AG09309 (cell line): ENCODE measurements around the gene APEX1.

Experiments
- DNase-seq: peaks from one replicate; pipeline ENCODE4 v3.0.0-alpha.2; 2010; ENCODE audit warnings: low read depth
- H3K4me3 ChIP-seq: 2 replicates; pipeline ENCODE4 v1.5.1; 2011; ENCODE audit warnings: mild to moderate bottlenecking, low read depth, low read length, moderate library complexity; ENCODE audit not compliant: control insufficient read depth
- CTCF ChIP-seq: IDR thresholded peaks from 2 replicates; pipeline ENCODE4 v1.5.1; 2011; ENCODE audit warnings: mild to moderate bottlenecking, low read depth, low read length, inconsistent platforms; ENCODE audit not compliant: insufficient read depth, control insufficient read depth; ENCODE audit errors: missing control alignments

APEX1 gene

GRCh38 chr14:20461225-20462141 is 6.5 kb downstream of the APEX1 start, which contains the start of gene PIP4P1:
TSS of gene PIP4P1 (minus strand) at chr14:20461434. CDS start at chr14:20461325, 109 bp downstream.
- DNase-seq = peak; percentile 100
- H3K4me3 ChIP-seq = peak within 1 kb of the TSS; percentile 59
- no peak for TF ChIP-seq CTCF

GRCh38 chr14:20468764-20469241 is 13.8 kb downstream of the APEX1 start:
- TF ChIP-seq CTCF = no peak
- no peak for DNase-seq
- H3K4me3 ChIP-seq = peak overlapping the region; percentile 92

- DNase-seq = peak; percentile 52
- no peak for TF ChIP-seq CTCF
- peak within 1 kb of the TSS; percentile 92 for H3K4me3 ChIP-seq
Measured at GRCh38 chr14:20469242-20469889, 14.3 kb downstream of the APEX1 start, which contains the start of gene PNP. TSS of gene PNP (plus strand) at chr14:20469406. CDS start at chr14:20469525, 119 bp downstream.

- peak overlapping the region; percentile 92 for H3K4me3 ChIP-seq
- no peak for TF ChIP-seq CTCF
- no peak for DNase-seq
Measured at GRCh38 chr14:20469890-20470602, 15.0 kb downstream of the APEX1 start.

- no peak for TF ChIP-seq CTCF
- DNase-seq = no peak
Measured at GRCh38 chr14:20470603-20470901, 15.5 kb downstream of the APEX1 start.

GRCh38 chr14:20472536-20473169 is 17.6 kb downstream of the APEX1 start:
- TF ChIP-seq CTCF = no peak
- no peak overlapping the region for H3K4me3 ChIP-seq
- DNase-seq = no peak

More at GRCh38 chr14:20470603-20470901, 15.5 kb downstream of the APEX1 start:
- peak overlapping the region; percentile 92 for H3K4me3 ChIP-seq
